Measurements from ENCODE around the gene TNFRSF18. TPM values are rescaled to one million over a fixed set of nuclear protein-coding genes. Genes with fewer than 3 reads are reported as not detected.
A peak's percentile ranks its signal among the peaks of the same experiment; 100 is the strongest.
"Not testable (repeated sequence)": the region's sequence is repeated elsewhere in the genome, so short reads cannot be mapped to it uniquely, and the experiment has no call there.

TNFRSF18 gene
- total RNA-seq, 1 donor from 2014 or later: not detected

GRCh38 chr1:1199141-1199960 is 7.0 kb downstream of the TNFRSF18 start:
- ATAC-seq: no peak
- DNase-seq (ENCODE audit: low spot score): no peak

- DNase-seq (ENCODE audit: low spot score) (no peak), ATAC-seq (no peak)
Observed at GRCh38 chr1:1198423-1199140, 7.8 kb downstream of the TNFRSF18 start.

- no peak for DNase-seq (ENCODE audit: low spot score)
- ATAC-seq: no peak
Observed at GRCh38 chr1:1197551-1198422, 8.6 kb downstream of the TNFRSF18 start.

- ATAC-seq (no peak), DNase-seq (ENCODE audit: low spot score) (no peak)
Observed at GRCh38 chr1:1197188-1197500, 9.2 kb downstream of the TNFRSF18 start.

GRCh38 chr1:1196431-1197187 is 9.8 kb downstream of the TNFRSF18 start:
- ATAC-seq (no peak), DNase-seq (ENCODE audit: low spot score) (no peak)

GRCh38 chr1:1195726-1196125 is 10.7 kb downstream of the TNFRSF18 start:
- DNase-seq (ENCODE audit: low spot score); ATAC-seq: not testable (repeated sequence)

- no peak for ATAC-seq
- no peak for DNase-seq (ENCODE audit: low spot score)
Observed at GRCh38 chr1:1194723-1195122, 11.7 kb downstream of the TNFRSF18 start.

- no peak for DNase-seq (ENCODE audit: low spot score)
- no peak for ATAC-seq
Observed at GRCh38 chr1:1191734-1192133, 14.7 kb downstream of the TNFRSF18 start.

- no peak for DNase-seq (ENCODE audit: low spot score)
- no peak for ATAC-seq
Observed at GRCh38 chr1:1189111-1189510, 17.3 kb downstream of the TNFRSF18 start.

GRCh38 chr1:1187938-1188337 is 18.5 kb downstream of the TNFRSF18 start:
- no peak for ATAC-seq
- DNase-seq (ENCODE audit: low spot score): no peak

GRCh38 chr1:1185101-1185765 is 21.2 kb downstream of the TNFRSF18 start:
- ATAC-seq (no peak), DNase-seq (ENCODE audit: low spot score) (no peak)

GRCh38 chr1:1183833-1184775 is 22.3 kb downstream of the TNFRSF18 start:
- no peak for ATAC-seq
- no peak for DNase-seq (ENCODE audit: low spot score)

- no peak for DNase-seq (ENCODE audit: low spot score)
- no peak for ATAC-seq
Observed at GRCh38 chr1:1183221-1183747, 23.1 kb downstream of the TNFRSF18 start.

GRCh38 chr1:1182491-1183220 is 23.7 kb downstream of the TNFRSF18 start:
- ATAC-seq: peak; percentile 15
- no peak for DNase-seq (ENCODE audit: low spot score)

GRCh38 chr1:1181938-1182410 is 24.4 kb downstream of the TNFRSF18 start:
- ATAC-seq: no peak
- no peak for DNase-seq (ENCODE audit: low spot score)

- DNase-seq (ENCODE audit: low spot score): no peak
- no peak for ATAC-seq
Observed at GRCh38 chr1:1181129-1181937, 25.1 kb downstream of the TNFRSF18 start.

Data from left lobe of liver (tissue), 2 donors.